ENCODE data around the gene SCRT2. TPM values are rescaled to one million over a fixed set of nuclear protein-coding genes. Genes with fewer than 3 reads are reported as not detected.

The SCRT2 gene
- total and polyA plus RNA-seq, 9 of the 15 experiments (the other 6 are each of a cell fraction or from before 2014, with no cell fraction given), result 0.04 to 0.75 (median 0.13) TPM; not detected in 2

GRCh38 chr20:662277-663192 lies 13.1 kb downstream of the SCRT2 start:
- FAIRE-seq (no peak), DNase-seq (ENCODE audit: extremely low read depth in 1 of 4, low spot score in 3 of 4) (no peak), ATAC-seq (no peak)
- H3K9me3 ChIP-seq (replicated peaks; ENCODE audit: control insufficient read depth, insufficient read depth, low read depth, low read length), result no peaks in the 10 kb centered on the region
- H2AFZ ChIP-seq (ENCODE audit: low read depth, low read length), result no peak overlapping the region
- TF ChIP-seq EGR1 (conservative IDR thresholded peaks at IDR 0.05), result peak; percentile 24; the same call in 1 of the 2 replicates
- TF ChIP-seq ZNF592 (IDR thresholded peaks at IDR 0.05), result no peak
- no peak overlapping the region for H3K4me3 ChIP-seq
- no TSS peak for BruUV-seq (replicated peaks)
- H4K20me1 ChIP-seq (replicated peaks; ENCODE audit: control insufficient read depth, insufficient read depth, low read length), result no peaks in the 10 kb centered on the region
- ChIA-PET CTCF (ENCODE audit: low intra/inter-chr PET ratio) (no interaction called here), POLR2A (interaction anchor here (0.5 kb wide), 1 partner anchor 181 kb away, joined by 3 read pairs; no protein-coding TSS in a partner anchor)
- no peak overlapping the region for H3K4me2 ChIP-seq (ENCODE audit: insufficient read depth, low read length)
- H3K27ac ChIP-seq (ENCODE audit: extremely low read depth, low read depth, low read length), result no peak overlapping the region
- no peaks in the 10 kb centered on the region for H3K27me3 ChIP-seq (ENCODE audit: control insufficient read depth in 2 of 2, insufficient read depth in 2 of 2, low read length in 2 of 2)
- no peaks in the 10 kb centered on the region for H3K36me3 ChIP-seq (ENCODE audit: control insufficient read depth, insufficient read depth, low read length)
- H3K4me1 ChIP-seq (replicated peaks in 1 of 2; ENCODE audit: control insufficient read depth in 2 of 2, insufficient read depth in 2 of 2, low read length in 2 of 2), result peaks cover 17% of the 10 kb centered on the region in 2 experiments; a peak in 4 of 5 replicates
- intact Hi-C loops (cut with micrococcal nuclease) (no loop called here), in situ Hi-C loops (cut with MboI) (no loop called here)
- H3K9me1 ChIP-seq (ENCODE audit: control insufficient read depth, insufficient read depth, low read length), result no peaks in the 10 kb centered on the region
- H3K9ac ChIP-seq (ENCODE audit: insufficient read depth in 1 of 2, low read depth in 2 of 2, low read length in 2 of 2), result peak overlapping the region in 1 of 2 experiments; percentile 33; a peak in 1 of 4 replicates
- 72% methylated on average over 11 of the region's 16 CpGs for WGBS (ENCODE audit: insufficient coverage, low coverage, missing lambda C conversion rate)
- no peaks in the 10 kb centered on the region for H3K79me2 ChIP-seq (ENCODE audit: control insufficient read depth, insufficient read depth, low read length)

Data from K562 (cell line).